ENCODE results near the gene CDH13. TPM values are rescaled to one million over a fixed set of nuclear protein-coding genes. Genes with fewer than 3 reads are reported as not detected.

Gene CDH13
- total and polyA plus RNA-seq, 9 of the 15 experiments (the other 6 are each of a cell fraction or from before 2014, with no cell fraction given): 0.03 TPM; not detected in 8

DNA sequence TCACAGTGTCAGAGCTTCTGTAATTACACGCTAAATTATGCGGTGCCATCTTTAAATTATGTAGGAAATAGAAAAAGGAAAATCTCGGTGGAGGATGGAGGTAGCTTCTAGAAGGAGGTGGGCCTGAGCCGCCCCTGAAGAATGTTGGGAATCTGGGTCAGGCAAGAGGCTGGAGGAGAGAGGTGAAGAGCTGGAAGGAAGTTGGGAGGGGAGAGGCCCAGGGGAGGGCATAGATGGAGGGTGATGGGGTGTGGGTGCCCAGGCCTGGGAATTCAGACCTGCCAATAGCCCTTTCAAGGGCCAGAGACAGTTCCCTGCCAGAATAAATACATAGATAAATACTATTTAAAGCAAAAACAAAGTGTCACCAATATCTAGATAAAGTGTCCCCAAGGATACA lies 766.0 kb downstream of the CDH13 start (continued):
- TF ChIP-seq DLX4 (CRISPR knock-in tag; IDR thresholded peaks at IDR 0.05): no peak
- TF ChIP-seq, protein P1, sequence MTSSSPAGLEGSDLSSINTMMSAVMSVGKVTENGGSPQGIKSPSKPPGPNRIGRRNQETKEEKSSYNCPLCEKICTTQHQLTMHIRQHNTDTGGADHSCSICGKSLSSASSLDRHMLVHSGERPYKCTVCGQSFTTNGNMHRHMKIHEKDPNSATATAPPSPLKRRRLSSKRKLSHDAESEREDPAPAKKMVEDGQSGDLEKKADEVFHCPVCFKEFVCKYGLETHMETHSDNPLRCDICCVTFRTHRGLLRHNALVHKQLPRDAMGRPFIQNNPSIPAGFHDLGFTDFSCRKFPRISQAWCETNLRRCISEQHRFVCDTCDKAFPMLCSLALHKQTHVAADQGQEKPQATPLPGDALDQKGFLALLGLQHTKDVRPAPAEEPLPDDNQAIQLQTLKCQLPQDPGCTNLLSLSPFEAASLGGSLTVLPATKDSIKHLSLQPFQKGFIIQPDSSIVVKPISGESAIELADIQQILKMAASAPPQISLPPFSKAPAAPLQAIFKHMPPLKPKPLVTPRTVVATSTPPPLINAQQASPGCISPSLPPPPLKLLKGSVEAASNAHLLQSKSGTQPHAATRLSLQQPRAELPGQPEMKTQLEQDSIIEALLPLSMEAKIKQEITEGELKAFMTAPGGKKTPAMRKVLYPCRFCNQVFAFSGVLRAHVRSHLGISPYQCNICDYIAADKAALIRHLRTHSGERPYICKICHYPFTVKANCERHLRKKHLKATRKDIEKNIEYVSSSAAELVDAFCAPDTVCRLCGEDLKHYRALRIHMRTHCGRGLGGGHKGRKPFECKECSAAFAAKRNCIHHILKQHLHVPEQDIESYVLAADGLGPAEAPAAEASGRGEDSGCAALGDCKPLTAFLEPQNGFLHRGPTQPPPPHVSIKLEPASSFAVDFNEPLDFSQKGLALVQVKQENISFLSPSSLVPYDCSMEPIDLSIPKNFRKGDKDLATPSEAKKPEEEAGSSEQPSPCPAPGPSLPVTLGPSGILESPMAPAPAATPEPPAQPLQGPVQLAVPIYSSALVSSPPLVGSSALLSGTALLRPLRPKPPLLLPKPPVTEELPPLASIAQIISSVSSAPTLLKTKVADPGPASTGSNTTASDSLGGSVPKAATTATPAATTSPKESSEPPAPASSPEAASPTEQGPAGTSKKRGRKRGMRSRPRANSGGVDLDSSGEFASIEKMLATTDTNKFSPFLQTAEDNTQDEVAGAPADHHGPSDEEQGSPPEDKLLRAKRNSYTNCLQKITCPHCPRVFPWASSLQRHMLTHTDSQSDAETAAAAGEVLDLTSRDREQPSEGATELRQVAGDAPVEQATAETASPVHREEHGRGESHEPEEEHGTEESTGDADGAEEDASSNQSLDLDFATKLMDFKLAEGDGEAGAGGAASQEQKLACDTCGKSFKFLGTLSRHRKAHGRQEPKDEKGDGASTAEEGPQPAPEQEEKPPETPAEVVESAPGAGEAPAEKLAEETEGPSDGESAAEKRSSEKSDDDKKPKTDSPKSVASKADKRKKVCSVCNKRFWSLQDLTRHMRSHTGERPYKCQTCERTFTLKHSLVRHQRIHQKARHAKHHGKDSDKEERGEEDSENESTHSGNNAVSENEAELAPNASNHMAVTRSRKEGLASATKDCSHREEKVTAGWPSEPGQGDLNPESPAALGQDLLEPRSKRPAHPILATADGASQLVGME (CRISPR knock-in tag; IDR thresholded peaks at IDR 0.05): no peak

DNA sequence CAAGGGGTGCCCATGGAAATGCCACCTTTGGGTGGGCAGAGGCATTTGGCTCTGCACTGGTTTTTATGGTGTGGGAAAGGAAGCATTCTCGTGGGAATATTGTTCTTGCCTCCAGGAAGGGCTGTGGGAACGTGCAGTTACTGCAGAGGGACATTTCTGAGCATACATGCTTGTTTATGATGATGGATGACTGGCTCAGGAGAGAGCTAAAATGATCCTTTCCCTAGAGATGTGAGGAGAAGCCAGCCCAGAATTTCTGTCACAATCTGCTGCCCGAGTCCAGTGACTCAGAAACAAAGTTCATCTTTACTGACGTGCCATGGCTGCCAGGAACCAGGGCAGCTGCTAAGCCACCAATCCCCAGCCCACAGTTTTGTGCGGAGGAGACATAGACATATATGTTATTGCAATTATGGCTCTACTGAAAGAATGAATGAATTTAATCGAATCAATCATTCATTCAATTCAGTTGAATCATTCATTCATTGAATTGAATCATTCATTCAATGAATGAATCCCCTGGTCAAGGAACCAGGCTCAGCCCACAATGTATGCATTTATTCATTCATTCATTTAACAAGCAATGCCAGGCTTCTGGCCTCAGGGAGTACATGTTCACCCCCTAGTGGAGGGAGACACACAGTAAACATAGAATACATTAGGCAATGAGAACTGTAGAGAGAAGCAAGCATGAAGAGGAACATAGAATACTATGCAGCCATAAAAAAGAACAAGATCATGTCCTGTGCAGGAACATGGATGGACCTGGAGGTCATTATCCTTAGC lies 766.6 kb downstream of the CDH13 start:
- no peaks in the 10 kb centered on the region for H3K9me3 ChIP-seq (replicated peaks; ENCODE audit: control insufficient read depth, insufficient read depth, low read depth, low read length)
- intact Hi-C loops (cut with micrococcal nuclease) (no loop called here), in situ Hi-C loops (cut with MboI) (no loop called here)
- no peaks in the 10 kb centered on the region for H3K79me2 ChIP-seq (ENCODE audit: control insufficient read depth, insufficient read depth, low read length)
- ATAC-seq: 0 out of 3 replicates have a peak, but pooled peaks have one; percentile 38
- ChIA-PET POLR2A (no interaction called here), CTCF (ENCODE audit: low intra/inter-chr PET ratio) (no interaction called here)
- no peak overlapping the region for H3K4me3 ChIP-seq
- H3K9me1 ChIP-seq (ENCODE audit: control insufficient read depth, insufficient read depth, low read length): no peaks in the 10 kb centered on the region
- WGBS (ENCODE audit: insufficient coverage, low coverage, missing lambda C conversion rate): 2% methylated on average over 6 of the region's 6 CpGs
- H3K4me2 ChIP-seq (ENCODE audit: insufficient read depth, low read length): no peak overlapping the region
- peak; percentile 6 to 39 (median 29) for DNase-seq (ENCODE audit: extremely low read depth in 1 of 4, low spot score in 3 of 4)
- H2AFZ ChIP-seq (ENCODE audit: low read depth, low read length): no peak overlapping the region
- H3K27ac ChIP-seq (ENCODE audit: extremely low read depth, low read depth, low read length): no peak overlapping the region
- H3K9ac ChIP-seq (ENCODE audit: insufficient read depth in 1 of 2, low read depth in 2 of 2, low read length in 2 of 2): no peak overlapping the region
- no peaks in the 10 kb centered on the region for H4K20me1 ChIP-seq (replicated peaks; ENCODE audit: control insufficient read depth, insufficient read depth, low read length)
- BruUV-seq (replicated peaks): no TSS peak
- no peaks in the 10 kb centered on the region for H3K27me3 ChIP-seq (ENCODE audit: control insufficient read depth in 2 of 2, insufficient read depth in 2 of 2, low read length in 2 of 2)
- H3K36me3 ChIP-seq (ENCODE audit: control insufficient read depth, insufficient read depth, low read length): no peaks in the 10 kb centered on the region
- no peaks in the 10 kb centered on the region for H3K4me1 ChIP-seq (replicated peaks in 1 of 2; ENCODE audit: control insufficient read depth in 2 of 2, insufficient read depth in 2 of 2, low read length in 2 of 2)
- FAIRE-seq: no peak
- TF ChIP-seq ZNF592 (IDR thresholded peaks at IDR 0.05) (no peak), ZNF24 (IDR thresholded peaks at IDR 0.05) (peak; percentile 91), CTCF (IDR thresholded peaks at IDR 0.05 in 2 of 3, conservative IDR thresholded peaks at IDR 0.05 in 1 of 3; ENCODE audit: insufficient read depth in 2 of 3, low read depth in 1 of 3, low read length in 3 of 3) (peak in 2 of 3 experiments; percentile 27 to 33; a peak in 3 of 6 replicates), ZNF316 (IDR thresholded peaks at IDR 0.05) (no peak)

Data from K562 (cell line).